ENCODE data around the gene COTL1.
"Not testable (repeated sequence)": the region's sequence is repeated elsewhere in the genome, so short reads cannot be mapped to it uniquely, and the experiment has no call there.

The COTL1 gene

GRCh38 chr16:84567286-84567962 is 50.5 kb downstream of the COTL1 start:
- no peak for DNase-seq

- no peak for DNase-seq
These were observed 51.2 kb downstream of the COTL1 start for GRCh38 chr16:84566545-84567257.

GRCh38 chr16:84565669-84566495 is 52.0 kb downstream of the COTL1 start:
- no peak for DNase-seq

DNA sequence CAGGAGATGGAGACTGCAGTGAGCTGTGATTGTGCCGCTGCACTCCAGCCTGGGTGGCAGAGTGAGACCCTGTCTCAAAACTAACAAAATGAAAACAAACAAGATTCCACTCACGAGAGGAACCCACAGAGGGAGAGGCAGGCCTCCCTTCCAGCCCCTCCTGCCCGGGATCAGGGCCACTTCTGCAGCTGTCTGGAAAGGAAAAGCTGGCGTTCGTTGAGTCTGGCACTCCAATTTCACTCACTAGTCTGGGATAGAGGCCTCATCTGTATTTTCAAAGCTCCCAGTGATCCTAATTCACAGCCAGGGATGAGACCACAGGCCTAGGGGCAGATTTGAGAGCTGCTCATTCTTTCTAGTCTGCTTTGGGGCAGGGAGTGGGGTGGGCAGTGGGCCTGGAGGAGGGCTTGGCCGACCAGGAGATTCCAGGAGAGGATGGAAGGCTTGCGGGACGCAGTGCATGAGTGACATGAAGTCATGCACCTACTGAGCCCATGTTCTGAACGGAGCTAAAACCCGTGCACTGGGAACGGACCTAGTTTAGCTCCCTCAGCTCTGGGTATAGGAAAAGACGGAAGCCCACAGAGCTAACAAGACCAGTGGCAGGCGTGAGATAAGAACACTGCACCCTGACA is 54.0 kb downstream of the COTL1 start:
- DNase-seq, result no peak

GRCh38 chr16:84563064-84563715 is 54.7 kb downstream of the COTL1 start:
- no peak for DNase-seq

- peak; percentile 37 for DNase-seq
These were observed 55.6 kb downstream of the COTL1 start for GRCh38 chr16:84562174-84562815.

- no peak for DNase-seq
These were observed 56.6 kb downstream of the COTL1 start for GRCh38 chr16:84561291-84561690.

- no peak for DNase-seq
These were observed 57.6 kb downstream of the COTL1 start for GRCh38 chr16:84560269-84560668.

DNA sequence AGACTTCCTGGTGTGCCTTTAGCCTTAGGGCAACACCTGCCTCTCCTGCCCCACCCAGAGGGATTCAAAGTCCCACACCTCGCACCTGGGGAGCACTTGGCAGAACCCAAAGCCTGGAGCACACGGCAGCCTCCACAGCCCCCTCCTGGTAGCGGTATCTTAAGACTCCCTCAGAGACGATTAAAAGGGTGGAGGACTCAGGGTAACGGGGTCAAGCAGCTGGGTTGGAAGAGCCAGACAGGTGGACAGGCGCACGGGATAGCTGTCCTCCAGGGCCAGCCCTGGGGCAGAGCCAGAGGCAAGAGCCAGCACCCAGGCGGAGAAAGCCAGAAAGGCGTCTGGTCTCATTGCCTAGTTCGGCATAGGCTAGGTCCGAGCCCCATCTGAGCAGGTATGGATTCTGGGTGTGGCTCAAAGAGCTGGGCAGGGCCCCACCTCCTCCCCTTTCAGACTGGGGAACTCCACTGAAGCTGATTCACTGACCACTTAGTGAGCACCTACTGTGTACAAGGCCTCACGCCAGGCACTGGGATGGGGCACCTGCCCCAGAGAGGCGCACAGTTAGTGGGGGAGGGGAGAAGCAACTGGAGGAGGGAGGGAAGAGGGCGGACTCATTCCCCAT is 58.5 kb downstream of the COTL1 start:
- DNase-seq, result no peak

- DNase-seq, result not testable (repeated sequence)
These were observed 59.0 kb downstream of the COTL1 start for GRCh38 chr16:84558850-84559249.

GRCh38 chr16:84557504-84557903 is 60.4 kb downstream of the COTL1 start:
- no peak for DNase-seq

GRCh38 chr16:84557059-84557458 is 60.8 kb downstream of the COTL1 start:
- DNase-seq, result no peak

- no peak for DNase-seq
These were observed 62.3 kb downstream of the COTL1 start for GRCh38 chr16:84555418-84556196.

- no peak for DNase-seq
These were observed 63.1 kb downstream of the COTL1 start for GRCh38 chr16:84554627-84555328.

- DNase-seq, result peak; percentile 39
These were observed 63.9 kb downstream of the COTL1 start for GRCh38 chr16:84553873-84554399.

DNA sequence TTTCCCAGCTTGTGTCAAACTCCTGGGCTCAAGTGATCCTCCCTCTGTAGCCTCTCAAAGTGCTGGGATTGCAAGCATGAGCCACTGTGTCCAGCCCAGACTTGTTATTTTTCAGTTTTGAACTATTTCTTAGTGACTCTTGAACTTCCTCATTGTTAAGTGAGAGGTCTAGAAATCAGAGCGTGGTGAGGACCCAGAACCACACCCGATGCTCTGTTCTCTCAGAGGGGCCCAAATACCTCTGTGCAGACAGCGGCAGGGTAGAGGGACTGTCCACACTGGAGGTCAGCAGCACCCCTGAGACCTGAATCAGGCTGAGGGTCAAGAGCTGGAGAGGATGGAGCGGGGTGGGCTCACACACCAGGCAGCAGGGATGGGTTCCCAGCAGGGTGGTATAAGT is 65.7 kb downstream of the COTL1 start:
- DNase-seq, result no peak

GRCh38 chr16:84550096-84550495 is 67.8 kb downstream of the COTL1 start:
- DNase-seq, result no peak

GRCh38 chr16:84548971-84549844 is 68.7 kb downstream of the COTL1 start:
- peak; percentile 37 for DNase-seq

- no peak for DNase-seq
These were observed 69.4 kb downstream of the COTL1 start for GRCh38 chr16:84548508-84548907.

Measured in CD4-positive, alpha-beta T cell treated with Interleukin-15 for 1 hour (primary cell).